Astrocyte of the hippocampus (primary cell): Measurements from ENCODE around the gene IFNLR1.
A peak's percentile ranks its signal among the peaks of the same experiment; 100 is the strongest.

Source experiments
- DNase-seq: peaks from one replicate; pipeline ENCODE4 v3.0.0; 2011; ENCODE audit warnings: low read depth, low spot score

IFNLR1 gene

GRCh38 chr1:24206083-24206464, 19.0 kb upstream of the IFNLR1 start:
- no peak for DNase-seq

- DNase-seq: no peak
Measured at GRCh38 chr1:24205345-24206082, 18.4 kb upstream of the IFNLR1 start.

- DNase-seq: no peak
Measured at GRCh38 chr1:24204116-24204515, 17.0 kb upstream of the IFNLR1 start.

- peak; percentile 57 for DNase-seq
Measured at GRCh38 chr1:24203404-24203803, 16.3 kb upstream of the IFNLR1 start.

GRCh38 chr1:24202987-24203386, 15.9 kb upstream of the IFNLR1 start:
- no peak for DNase-seq

GRCh38 chr1:24202556-24202955, 15.5 kb upstream of the IFNLR1 start:
- DNase-seq: no peak

- DNase-seq: peak; percentile 94
Measured at GRCh38 chr1:24201941-24202440, 14.9 kb upstream of the IFNLR1 start.

- DNase-seq: peak; percentile 70
Measured at GRCh38 chr1:24199291-24199900, 12.3 kb upstream of the IFNLR1 start.

- DNase-seq: no peak
Measured at GRCh38 chr1:24198766-24199165, 11.7 kb upstream of the IFNLR1 start.

- DNase-seq: no peak
Measured at GRCh38 chr1:24195874-24196273, 8.8 kb upstream of the IFNLR1 start.

- no peak for DNase-seq
Measured at GRCh38 chr1:24195136-24195535, 8.0 kb upstream of the IFNLR1 start.

- no peak for DNase-seq
Measured at GRCh38 chr1:24193046-24193445, 6.0 kb upstream of the IFNLR1 start.

- DNase-seq: peak; percentile 26
Measured at GRCh38 chr1:24191860-24192259, 4.8 kb upstream of the IFNLR1 start.

GRCh38 chr1:24190983-24191461, 3.9 kb upstream of the IFNLR1 start:
- no peak for DNase-seq

GRCh38 chr1:24189528-24189927, 2.4 kb upstream of the IFNLR1 start:
- DNase-seq: no peak

- DNase-seq: no peak
Measured at GRCh38 chr1:24186711-24186992, 437 bp downstream of the IFNLR1 start.

- DNase-seq: no peak
Measured at GRCh38 chr1:24186031-24186710, 918 bp downstream of the IFNLR1 start.

- no peak for DNase-seq
Measured at GRCh38 chr1:24185076-24185475, 2.0 kb downstream of the IFNLR1 start.

GRCh38 chr1:24182061-24182460, 5.0 kb downstream of the IFNLR1 start:
- no peak for DNase-seq

- peak; percentile 75 for DNase-seq
Measured at GRCh38 chr1:24181619-24182018, 5.5 kb downstream of the IFNLR1 start.

- no peak for DNase-seq
Measured at GRCh38 chr1:24180676-24181075, 6.4 kb downstream of the IFNLR1 start.

GRCh38 chr1:24179251-24179840, 7.7 kb downstream of the IFNLR1 start:
- DNase-seq: no peak
